Stimulated activated CD4-positive, alpha-beta T cell treated with anti-CD3 and anti-CD28 coated beads, Interleukin-2, amount 100 ng/mL, for 24 hours (primary cell): ENCODE measurements around the gene SLC39A8.

Experiments used
- DNase-seq, 2 donors: peaks; one replicate each; pipeline ENCODE4 v3.0.0-alpha.2; 2020

The SLC39A8 gene

GRCh38 chr4:102222838-102223409, 122.4 kb downstream of the SLC39A8 start:
- DNase-seq: no peak

GRCh38 chr4:102219129-102219528, 126.2 kb downstream of the SLC39A8 start:
- DNase-seq: no peak

- DNase-seq: no peak
Measured at GRCh38 chr4:102218656-102219055, 126.6 kb downstream of the SLC39A8 start.

GRCh38 chr4:102217775-102218355, 127.4 kb downstream of the SLC39A8 start:
- no peak for DNase-seq

GRCh38 chr4:102217345-102217744, 127.9 kb downstream of the SLC39A8 start:
- DNase-seq: no peak

- no peak for DNase-seq
Measured at GRCh38 chr4:102216666-102217065, 128.6 kb downstream of the SLC39A8 start.

- no peak for DNase-seq
Measured at GRCh38 chr4:102213031-102213430, 132.3 kb downstream of the SLC39A8 start.
